ENCODE data around the gene PHACTR4. TPM values are rescaled to one million over a fixed set of nuclear protein-coding genes. Genes with fewer than 3 reads are reported as not detected.

Gene PHACTR4
- total and polyA plus RNA-seq, 9 of the 15 experiments (the other 6 are each of a cell fraction or from before 2014, with no cell fraction given): 6.4 to 43.6 (median 14.2) TPM

DNA sequence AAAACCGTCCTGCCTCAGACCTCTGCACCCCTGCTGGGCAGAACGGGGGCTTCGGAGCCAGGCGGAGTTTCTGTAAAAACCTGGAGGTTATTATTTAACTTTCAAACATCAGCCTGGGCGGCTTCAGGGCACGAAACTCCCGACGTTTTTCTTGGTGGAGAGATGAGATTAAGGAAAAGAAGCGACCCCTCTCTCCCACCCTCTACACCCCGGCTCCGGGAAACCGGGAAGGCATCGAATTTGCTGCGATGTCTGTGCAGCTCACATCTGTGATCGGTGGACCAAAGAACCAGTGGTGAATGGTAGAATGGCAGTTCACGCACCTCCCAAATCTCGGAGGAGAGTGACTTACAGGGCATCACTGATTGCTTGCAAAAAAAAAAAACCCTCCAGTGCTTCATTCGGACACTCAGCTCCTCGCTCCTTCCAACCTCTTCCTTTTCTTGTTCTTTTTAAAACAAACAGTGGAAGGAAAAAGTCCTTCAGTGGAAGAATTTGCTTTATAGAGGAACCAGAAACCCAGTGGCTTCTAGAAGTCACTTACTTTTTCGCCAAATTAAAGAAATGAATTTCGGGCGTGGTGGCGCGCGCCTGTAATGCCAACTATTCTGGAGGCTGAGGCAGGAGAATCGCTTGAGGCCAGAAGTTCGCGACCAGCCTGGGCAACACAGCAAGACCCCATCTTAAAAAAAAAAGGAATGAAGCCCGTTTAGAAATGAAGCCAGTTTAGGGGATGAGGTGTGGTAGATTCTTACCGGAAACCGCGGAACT is 884 bp downstream of the PHACTR4 start (continued):
- TF ChIP-seq, protein P1, sequence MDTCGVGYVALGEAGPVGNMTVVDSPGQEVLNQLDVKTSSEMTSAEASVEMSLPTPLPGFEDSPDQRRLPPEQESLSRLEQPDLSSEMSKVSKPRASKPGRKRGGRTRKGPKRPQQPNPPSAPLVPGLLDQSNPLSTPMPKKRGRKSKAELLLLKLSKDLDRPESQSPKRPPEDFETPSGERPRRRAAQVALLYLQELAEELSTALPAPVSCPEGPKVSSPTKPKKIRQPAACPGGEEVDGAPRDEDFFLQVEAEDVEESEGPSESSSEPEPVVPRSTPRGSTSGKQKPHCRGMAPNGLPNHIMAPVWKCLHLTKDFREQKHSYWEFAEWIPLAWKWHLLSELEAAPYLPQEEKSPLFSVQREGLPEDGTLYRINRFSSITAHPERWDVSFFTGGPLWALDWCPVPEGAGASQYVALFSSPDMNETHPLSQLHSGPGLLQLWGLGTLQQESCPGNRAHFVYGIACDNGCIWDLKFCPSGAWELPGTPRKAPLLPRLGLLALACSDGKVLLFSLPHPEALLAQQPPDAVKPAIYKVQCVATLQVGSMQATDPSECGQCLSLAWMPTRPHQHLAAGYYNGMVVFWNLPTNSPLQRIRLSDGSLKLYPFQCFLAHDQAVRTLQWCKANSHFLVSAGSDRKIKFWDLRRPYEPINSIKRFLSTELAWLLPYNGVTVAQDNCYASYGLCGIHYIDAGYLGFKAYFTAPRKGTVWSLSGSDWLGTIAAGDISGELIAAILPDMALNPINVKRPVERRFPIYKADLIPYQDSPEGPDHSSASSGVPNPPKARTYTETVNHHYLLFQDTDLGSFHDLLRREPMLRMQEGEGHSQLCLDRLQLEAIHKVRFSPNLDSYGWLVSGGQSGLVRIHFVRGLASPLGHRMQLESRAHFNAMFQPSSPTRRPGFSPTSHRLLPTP (IDR thresholded peaks at IDR 0.05; ENCODE audit: borderline replicate concordance, extremely low read depth, insufficient read length): no peak
- TF ChIP-seq PRPF4 (IDR thresholded peaks at IDR 0.05; ENCODE audit: insufficient read depth, low read depth, low read length, poor library complexity, severe bottlenecking) (no peak), PURB (CRISPR knock-in tag; IDR thresholded peaks at IDR 0.05; ENCODE audit: low read depth) (no peak), RFX7 (CRISPR knock-in tag; IDR thresholded peaks at IDR 0.05) (no peak), ZNF3 (CRISPR knock-in tag; IDR thresholded peaks at IDR 0.05) (no peak), FOXA1 (IDR thresholded peaks at IDR 0.05; ENCODE audit: borderline replicate concordance) (no peak), ZNF695 (CRISPR knock-in tag; IDR thresholded peaks at IDR 0.05) (no peak), KDM4B (IDR thresholded peaks at IDR 0.05; ENCODE audit: borderline replicate concordance in 2 of 2, low read depth in 1 of 2) (no peak), ZNF165 (CRISPR knock-in tag; IDR thresholded peaks at IDR 0.05; ENCODE audit: borderline replicate concordance) (no peak), BRF1 (IDR thresholded peaks at IDR 0.05; ENCODE audit: borderline replicate concordance, extremely low read depth, insufficient read length) (no peak), FIP1L1 (IDR thresholded peaks at IDR 0.05; ENCODE audit: low read depth, low read length, poor library complexity, severe bottlenecking) (no peak), ELF2 (CRISPR knock-in tag; IDR thresholded peaks at IDR 0.05) (no peak), SMC3 (conservative IDR thresholded peaks at IDR 0.05; ENCODE audit: insufficient read depth, low read depth, low read length) (no peak), KAT8 (IDR thresholded peaks at IDR 0.05; ENCODE audit: low read depth) (no peak)
- TF ChIP-seq, protein P2, sequence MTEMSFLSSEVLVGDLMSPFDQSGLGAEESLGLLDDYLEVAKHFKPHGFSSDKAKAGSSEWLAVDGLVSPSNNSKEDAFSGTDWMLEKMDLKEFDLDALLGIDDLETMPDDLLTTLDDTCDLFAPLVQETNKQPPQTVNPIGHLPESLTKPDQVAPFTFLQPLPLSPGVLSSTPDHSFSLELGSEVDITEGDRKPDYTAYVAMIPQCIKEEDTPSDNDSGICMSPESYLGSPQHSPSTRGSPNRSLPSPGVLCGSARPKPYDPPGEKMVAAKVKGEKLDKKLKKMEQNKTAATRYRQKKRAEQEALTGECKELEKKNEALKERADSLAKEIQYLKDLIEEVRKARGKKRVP (CRISPR knock-in tag; IDR thresholded peaks at IDR 0.05): no peak
- TF ChIP-seq, protein P3, sequence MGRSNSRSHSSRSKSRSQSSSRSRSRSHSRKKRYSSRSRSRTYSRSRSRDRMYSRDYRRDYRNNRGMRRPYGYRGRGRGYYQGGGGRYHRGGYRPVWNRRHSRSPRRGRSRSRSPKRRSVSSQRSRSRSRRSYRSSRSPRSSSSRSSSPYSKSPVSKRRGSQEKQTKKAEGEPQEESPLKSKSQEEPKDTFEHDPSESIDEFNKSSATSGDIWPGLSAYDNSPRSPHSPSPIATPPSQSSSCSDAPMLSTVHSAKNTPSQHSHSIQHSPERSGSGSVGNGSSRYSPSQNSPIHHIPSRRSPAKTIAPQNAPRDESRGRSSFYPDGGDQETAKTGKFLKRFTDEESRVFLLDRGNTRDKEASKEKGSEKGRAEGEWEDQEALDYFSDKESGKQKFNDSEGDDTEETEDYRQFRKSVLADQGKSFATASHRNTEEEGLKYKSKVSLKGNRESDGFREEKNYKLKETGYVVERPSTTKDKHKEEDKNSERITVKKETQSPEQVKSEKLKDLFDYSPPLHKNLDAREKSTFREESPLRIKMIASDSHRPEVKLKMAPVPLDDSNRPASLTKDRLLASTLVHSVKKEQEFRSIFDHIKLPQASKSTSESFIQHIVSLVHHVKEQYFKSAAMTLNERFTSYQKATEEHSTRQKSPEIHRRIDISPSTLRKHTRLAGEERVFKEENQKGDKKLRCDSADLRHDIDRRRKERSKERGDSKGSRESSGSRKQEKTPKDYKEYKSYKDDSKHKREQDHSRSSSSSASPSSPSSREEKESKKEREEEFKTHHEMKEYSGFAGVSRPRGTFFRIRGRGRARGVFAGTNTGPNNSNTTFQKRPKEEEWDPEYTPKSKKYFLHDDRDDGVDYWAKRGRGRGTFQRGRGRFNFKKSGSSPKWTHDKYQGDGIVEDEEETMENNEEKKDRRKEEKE (IDR thresholded peaks at IDR 0.05; ENCODE audit: borderline replicate concordance in 1 of 2, control insufficient read depth in 1 of 2, low read depth in 2 of 2, low read length in 1 of 2): no peak
- TF ChIP-seq, protein P4, sequence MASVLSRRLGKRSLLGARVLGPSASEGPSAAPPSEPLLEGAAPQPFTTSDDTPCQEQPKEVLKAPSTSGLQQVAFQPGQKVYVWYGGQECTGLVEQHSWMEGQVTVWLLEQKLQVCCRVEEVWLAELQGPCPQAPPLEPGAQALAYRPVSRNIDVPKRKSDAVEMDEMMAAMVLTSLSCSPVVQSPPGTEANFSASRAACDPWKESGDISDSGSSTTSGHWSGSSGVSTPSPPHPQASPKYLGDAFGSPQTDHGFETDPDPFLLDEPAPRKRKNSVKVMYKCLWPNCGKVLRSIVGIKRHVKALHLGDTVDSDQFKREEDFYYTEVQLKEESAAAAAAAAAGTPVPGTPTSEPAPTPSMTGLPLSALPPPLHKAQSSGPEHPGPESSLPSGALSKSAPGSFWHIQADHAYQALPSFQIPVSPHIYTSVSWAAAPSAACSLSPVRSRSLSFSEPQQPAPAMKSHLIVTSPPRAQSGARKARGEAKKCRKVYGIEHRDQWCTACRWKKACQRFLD (CRISPR knock-in tag; IDR thresholded peaks at IDR 0.05): no peak
- TF ChIP-seq, protein P5, sequence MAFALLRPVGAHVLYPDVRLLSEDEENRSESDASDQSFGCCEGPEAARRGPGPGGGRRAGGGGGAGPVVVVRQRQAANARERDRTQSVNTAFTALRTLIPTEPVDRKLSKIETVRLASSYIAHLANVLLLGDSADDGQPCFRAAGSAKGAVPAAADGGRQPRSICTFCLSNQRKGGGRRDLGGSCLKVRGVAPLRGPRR (CRISPR knock-in tag; IDR thresholded peaks at IDR 0.05): no peak

Data from K562 (cell line).